AG10803 (cell line): ENCODE results near the gene HDAC6.

Source experiments
- DNase-seq: peaks from one replicate; pipeline ENCODE4 v3.0.0; 2010; ENCODE audit warnings: low read depth
- H3K4me3 ChIP-seq: 2 replicates; pipeline ENCODE4 v1.5.1; 2011; ENCODE audit warnings: mild to moderate bottlenecking, low read length, control low read depth
- TF ChIP-seq, protein P1 (sequence below): conservative IDR thresholded peaks from 2 replicates; pipeline ENCODE4 v1.5.1; 2011; ENCODE audit warnings: mild to moderate bottlenecking, low read length, control low read depth, inconsistent platforms

The HDAC6 gene

DNA sequence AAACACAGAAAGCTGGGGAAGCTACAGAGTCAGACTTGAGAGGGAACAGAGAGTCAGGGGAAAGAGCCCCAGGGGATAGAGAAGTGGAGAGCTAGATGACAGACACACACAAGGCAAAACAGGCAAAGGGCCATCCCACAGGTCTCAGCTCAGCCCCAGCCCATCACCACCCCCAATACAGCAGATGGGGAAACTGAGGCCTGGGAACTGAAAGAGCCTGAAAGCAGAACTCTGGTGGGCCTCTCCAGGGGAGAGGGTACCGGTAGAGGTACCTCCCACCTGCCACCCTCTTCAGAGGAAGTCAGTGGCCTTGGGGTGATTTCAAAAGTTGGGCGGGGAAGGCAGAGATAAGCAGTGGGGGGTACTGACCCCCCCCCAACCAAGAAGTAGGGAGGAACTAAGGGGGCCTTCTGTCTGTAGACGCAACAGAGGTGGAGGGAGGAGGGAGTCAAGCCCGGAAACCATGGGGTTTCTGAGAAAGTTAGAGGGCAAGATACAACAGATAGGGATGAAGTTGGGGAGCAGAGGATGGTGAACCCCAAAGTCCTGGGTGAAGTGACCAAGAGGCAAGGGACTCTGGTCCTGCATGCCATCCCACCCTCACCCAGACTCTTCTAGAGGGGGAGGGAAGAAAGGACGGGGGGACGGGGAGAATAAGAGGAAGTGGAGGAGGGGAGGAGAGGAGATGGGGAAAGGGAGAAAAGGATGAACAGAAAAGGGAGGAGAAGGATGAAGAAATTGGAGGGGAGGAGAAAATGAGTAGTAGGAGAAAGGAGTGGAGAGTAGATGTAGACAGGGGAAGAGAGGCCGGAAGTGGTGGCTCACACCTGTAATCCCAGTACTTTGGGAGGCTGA, 12.3 kb upstream of the HDAC6 start:
- no peak for DNase-seq
- TF ChIP-seq, protein P1, sequence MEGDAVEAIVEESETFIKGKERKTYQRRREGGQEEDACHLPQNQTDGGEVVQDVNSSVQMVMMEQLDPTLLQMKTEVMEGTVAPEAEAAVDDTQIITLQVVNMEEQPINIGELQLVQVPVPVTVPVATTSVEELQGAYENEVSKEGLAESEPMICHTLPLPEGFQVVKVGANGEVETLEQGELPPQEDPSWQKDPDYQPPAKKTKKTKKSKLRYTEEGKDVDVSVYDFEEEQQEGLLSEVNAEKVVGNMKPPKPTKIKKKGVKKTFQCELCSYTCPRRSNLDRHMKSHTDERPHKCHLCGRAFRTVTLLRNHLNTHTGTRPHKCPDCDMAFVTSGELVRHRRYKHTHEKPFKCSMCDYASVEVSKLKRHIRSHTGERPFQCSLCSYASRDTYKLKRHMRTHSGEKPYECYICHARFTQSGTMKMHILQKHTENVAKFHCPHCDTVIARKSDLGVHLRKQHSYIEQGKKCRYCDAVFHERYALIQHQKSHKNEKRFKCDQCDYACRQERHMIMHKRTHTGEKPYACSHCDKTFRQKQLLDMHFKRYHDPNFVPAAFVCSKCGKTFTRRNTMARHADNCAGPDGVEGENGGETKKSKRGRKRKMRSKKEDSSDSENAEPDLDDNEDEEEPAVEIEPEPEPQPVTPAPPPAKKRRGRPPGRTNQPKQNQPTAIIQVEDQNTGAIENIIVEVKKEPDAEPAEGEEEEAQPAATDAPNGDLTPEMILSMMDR, result no peak
- no peak overlapping the region for H3K4me3 ChIP-seq

- TF ChIP-seq, protein P1, result no peak
Observed at GRCh38 chrX:48790477-48790876, 11.4 kb upstream of the HDAC6 start.

DNA sequence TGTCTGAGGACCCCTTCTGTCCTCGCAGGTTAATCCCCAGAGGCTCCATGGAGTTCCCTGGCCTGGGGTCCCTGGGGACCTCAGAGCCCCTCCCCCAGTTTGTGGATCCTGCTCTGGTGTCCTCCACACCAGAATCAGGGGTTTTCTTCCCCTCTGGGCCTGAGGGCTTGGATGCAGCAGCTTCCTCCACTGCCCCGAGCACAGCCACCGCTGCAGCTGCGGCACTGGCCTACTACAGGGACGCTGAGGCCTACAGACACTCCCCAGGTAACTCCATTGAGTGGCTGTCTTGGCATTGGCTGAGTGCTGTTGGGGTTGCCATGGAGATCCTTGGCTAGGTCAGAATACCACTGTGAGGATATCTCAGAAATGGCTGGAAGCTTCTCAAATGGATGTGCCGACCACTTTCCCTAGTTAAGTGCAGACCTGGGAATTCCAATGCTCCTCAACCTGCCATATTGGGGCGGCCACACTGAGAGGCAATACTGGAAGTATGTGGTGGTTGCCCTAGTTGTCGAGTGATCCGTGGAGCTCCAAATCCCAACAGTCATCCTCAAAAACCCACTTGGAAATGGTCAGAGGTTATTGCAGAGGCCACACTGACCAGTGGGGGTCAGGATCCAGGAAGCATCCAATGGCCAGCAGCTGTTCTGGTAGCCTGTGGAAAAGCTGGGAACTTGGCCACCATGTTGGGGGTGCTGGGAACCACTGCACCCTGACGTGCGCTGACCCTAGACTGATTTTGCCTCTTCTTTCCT, 10.6 kb upstream of the HDAC6 start:
- H3K4me3 ChIP-seq, result no peak overlapping the region
- TF ChIP-seq, protein P1, result no peak
- no peak for DNase-seq

More at GRCh38 chrX:48790477-48790876, 11.4 kb upstream of the HDAC6 start:
- no peak for DNase-seq
- no peak overlapping the region for H3K4me3 ChIP-seq

DNA sequence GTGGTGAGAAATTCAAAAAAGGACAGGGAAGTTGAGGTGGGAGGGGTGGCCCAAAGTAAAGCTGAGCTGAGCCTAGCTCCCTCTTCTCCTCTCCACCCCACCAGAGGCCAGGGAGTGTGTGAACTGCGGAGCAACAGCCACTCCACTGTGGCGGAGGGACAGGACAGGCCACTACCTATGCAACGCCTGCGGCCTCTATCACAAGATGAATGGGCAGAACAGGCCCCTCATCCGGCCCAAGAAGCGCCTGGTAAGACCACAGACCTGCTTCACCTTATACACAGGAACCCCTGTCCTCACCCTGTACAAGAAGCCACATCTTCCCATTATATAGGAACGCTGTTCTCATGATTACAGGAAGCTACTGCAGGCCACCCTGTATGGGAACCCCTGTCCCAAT, 9.6 kb upstream of the HDAC6 start:
- DNase-seq, result no peak
- H3K4me3 ChIP-seq, result no peak overlapping the region
- TF ChIP-seq, protein P1, result no peak

DNA sequence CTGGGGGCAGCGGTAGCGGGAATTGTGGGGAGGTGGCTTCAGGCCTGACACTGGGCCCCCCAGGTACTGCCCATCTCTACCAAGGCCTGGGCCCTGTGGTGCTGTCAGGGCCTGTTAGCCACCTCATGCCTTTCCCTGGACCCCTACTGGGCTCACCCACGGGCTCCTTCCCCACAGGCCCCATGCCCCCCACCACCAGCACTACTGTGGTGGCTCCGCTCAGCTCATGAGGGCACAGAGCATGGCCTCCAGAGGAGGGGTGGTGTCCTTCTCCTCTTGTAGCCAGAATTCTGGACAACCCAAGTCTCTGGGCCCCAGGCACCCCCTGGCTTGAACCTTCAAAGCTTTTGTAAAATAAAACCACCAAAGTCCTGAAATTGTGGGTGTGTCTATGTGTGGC, 7.9 kb upstream of the HDAC6 start:
- DNase-seq, result no peak
- no peak overlapping the region for H3K4me3 ChIP-seq
- TF ChIP-seq, protein P1, result no peak

DNA sequence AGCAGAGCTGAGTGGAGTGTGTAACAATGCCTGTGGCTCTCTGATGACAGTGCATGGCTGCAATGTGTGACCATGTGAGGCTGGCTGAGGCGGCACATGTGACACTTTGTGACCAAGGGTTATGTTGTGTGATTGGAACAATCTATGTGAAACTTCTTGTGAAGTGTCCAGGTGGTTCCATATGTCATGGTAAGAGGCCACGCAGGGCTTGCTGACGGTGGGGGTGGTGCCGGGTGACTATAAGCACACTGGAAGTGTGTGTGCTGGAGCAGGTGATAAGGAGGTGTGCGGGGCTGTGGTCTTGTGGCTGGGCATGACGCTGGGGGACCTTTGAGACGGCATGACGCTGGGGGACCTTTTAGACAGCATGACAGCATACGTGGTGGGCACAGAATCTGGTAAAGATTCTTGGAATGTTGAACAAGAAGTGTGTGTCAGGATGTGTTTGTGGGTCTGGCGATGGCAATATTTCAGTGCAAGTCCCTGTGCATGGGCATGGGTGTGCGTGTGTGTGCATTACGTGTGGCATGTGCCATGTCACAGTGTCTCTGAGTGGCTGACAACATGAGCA, 7.4 kb upstream of the HDAC6 start:
- TF ChIP-seq, protein P1, result no peak
- H3K4me3 ChIP-seq, result no peak overlapping the region
- no peak for DNase-seq
